MM.1S (cell line): ENCODE measurements around the gene SETDB1.

Experiments
- CTCF ChIP-seq: fragments of 300-600 bp; sonication (generic); IDR thresholded peaks from 2 replicates; pipeline ENCODE4 v1.5.1; 2016; ENCODE audit warnings: antibody characterized with exemption, low read length, mixed read lengths
- EZH2 ChIP-seq: fragments of 300-600 bp; sonication (generic); optimal IDR thresholded peaks from 2 replicates; pipeline ENCODE3; 2017; ENCODE audit warnings: low read depth, mild to moderate bottlenecking, antibody characterized with exemption, low read length, mixed read lengths
- EZH2phosphoT487 ChIP-seq: fragments of 300-600 bp; sonication (generic); IDR thresholded peaks from 2 replicates; pipeline ENCODE4 v1.6.1; 2018; ENCODE audit warnings: antibody characterized with exemption, low read length

- TF ChIP-seq CTCF: no peak
- TF ChIP-seq EZH2phosphoT487: no peak
- no peak for TF ChIP-seq EZH2
Measured at GRCh38 chr1:150925080-150925479, 1.1 kb upstream of the SETDB1 start.
